Activated CD8-positive, alpha-beta memory T cell treated with anti-CD3 and anti-CD28 coated beads for 24 hours (primary cell): ENCODE measurements around the gene CASQ1.

ENCODE experiments used
- DNase-seq: peaks from one replicate; pipeline ENCODE4 v3.0.0-alpha.2; 2020

The CASQ1 gene

DNA sequence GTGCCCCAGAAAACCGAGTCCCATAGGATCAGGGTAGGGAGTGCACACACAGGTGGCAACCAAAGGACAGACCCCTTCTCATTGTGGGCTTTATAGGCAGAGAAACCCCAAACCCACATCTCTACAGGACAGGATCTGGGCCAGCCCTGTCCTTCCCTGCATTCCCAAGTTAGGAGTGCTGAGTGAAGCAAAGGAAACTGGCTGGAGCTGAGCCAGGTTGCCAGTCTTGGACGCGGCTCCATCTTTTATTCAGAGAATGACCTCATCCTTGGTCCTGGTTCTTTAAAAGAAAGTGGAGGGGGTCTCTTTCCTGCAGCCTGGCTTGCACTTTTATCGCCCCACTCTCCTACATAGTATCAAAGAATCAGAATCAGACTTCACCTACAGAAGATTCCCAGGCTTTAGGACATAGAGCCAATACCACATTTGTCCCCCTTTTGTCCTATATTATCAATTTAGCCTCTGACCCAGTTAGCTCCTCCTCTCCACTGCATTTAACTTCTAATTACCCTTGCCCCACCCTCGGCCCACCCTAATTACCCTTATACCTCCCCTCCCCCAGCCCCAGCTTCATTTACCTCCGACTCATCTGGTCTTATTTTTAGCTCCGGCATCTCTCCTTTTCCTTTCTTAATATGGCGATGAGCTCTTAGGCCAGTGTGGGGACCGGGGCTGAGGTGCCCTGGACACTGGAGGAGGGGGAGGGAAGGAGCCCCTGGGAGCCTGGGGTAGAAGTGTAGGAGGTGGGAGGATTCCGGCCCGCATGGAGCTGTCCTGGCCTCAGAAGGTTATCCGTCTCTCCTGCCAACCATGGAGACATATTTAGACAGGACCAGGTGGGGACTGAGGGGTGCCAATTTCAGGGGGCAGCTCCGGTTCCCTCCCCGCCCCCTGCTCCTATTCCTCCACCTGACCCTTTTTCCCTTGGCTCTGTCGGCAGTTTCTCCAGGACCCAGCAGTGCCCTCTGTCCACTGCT lies at the start of gene CASQ1:
CASQ1 (plus strand) TSS at position 927 of the 977 bp plus-strand sequence. CDS start 177 bp downstream, outside the sequence.
- no peak for DNase-seq

DNA sequence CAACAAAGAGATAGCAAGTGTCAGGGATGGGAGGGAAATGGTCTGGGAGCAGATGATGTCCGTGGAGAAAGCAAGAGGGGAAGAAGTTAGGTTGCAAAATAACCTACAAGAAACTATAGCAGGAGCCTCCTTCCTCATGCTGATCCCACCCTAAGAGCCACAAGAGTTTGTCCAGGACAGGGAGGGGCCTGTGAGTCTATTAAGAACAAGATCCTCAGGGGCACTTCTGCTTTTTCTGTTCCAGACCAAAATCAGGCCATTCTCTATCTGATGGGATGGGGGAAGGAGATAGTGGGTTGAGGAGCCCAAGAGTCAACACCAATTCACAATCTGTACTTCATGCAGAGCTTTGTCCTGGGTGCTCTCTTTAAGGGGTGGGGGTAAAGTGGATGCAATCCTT lies 46.7 kb upstream of the CASQ1 start:
- no peak for DNase-seq

GRCh38 chr1:160144921-160145320 lies 45.5 kb upstream of the CASQ1 start:
- no peak for DNase-seq

- no peak for DNase-seq
These were observed 44.3 kb upstream of the CASQ1 start for GRCh38 chr1:160146107-160146506.

DNA sequence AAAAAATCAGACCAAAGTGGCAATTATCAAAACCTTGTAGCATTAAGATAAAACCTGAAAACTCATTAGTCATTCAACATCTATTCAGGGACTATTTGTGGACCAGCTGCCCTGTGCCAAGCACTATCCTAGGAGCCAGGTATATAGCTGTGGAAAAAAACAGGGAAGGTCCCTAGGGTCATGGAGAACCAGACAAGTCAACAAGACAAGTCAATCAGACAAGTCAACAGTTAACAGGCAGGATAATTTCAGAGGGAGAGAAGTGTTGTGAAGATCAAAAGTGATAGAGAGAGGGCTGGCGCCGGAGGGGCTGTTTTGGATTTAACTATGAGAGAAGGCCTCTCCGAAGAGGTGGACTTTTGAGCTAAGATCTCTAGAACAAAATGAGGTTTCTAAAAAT lies 42.3 kb upstream of the CASQ1 start:
- no peak for DNase-seq

DNA sequence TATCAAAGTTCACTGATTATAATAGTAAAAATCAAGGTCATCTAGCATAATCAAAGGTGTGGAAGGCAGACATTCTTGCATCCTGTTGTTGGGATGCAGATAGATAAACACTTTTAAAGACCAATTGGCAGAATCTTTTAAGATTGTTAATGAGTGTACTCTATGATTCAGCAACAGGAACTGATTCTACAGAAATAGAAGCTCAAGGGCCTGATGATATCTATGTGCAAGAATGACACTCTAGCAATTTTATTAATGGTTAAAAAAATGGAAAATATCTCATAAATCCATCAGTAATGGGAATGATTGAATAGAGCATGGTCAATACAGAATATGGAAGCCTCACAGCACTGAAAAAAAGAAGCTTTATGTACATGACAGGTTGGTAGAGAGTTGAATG lies 41.1 kb upstream of the CASQ1 start:
- DNase-seq = no peak

- no peak for DNase-seq
These were observed 40.7 kb upstream of the CASQ1 start for GRCh38 chr1:160149716-160150115.

DNA sequence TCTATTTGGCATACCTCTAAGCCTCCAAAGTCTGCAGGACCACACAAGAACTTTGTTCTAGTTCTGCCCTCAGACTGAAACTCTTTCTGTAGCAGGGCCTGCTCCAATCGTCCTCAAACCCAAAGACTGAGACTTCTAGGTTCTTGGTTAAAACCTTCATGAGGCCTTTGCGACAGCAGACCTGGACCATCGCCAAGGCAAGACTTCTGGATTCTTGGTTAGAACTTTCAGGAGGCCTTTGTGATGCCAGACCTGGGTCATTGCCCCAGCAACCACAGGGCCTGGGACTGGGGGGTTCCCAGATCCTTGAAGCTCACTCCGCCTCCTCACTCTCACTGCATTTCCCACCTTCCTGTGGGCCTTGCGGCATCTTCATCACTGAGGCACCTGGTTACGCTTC lies 39.1 kb upstream of the CASQ1 start, which contains the start of gene ATP1A4:
ATP1A4 (plus strand) TSS at position 301 of the 400 bp plus-strand sequence. CDS start 438 bp downstream, outside the sequence.
- no peak for DNase-seq

DNA sequence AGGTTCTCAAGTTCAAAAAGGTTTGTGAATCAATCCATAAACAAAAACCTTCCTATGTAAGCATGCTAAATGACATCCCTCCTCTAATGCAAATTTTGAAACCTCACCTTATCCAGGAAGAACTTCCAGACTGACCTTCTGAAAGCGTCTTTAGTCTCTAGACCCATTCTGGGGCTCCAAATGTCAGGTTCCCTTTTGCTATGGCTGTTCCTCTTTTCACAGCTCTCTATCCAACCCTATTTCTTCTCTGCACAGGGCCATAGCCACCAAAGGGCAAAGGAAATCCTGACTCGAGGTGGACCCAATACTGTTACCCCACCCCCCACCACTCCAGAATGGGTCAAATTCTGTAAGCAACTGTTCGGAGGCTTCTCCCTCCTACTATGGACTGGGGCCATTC lies 35.6 kb upstream of the CASQ1 start:
- no peak for DNase-seq

- DNase-seq = no peak
These were observed 34.0 kb upstream of the CASQ1 start for GRCh38 chr1:160156361-160156760.

DNA sequence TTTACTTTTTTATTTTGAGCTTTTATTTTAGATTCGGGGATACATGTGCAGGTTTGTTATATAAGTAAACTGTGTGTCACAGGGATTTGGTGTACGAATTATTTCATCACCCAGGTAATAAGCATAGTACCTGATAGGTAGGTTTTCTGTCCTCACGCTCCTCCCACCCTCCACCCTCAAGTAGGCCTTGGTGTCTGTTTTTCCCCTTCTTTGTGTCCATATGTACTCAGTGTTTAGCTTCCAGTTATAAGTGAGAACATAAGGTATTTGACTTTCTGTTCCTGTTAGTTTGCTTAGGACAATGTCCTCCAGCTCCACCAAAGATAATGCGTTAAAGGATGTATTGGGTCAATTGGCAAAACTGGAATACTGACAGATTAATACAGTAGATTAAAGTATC lies 33.2 kb upstream of the CASQ1 start:
- DNase-seq = no peak

- no peak for DNase-seq
These were observed 32.3 kb upstream of the CASQ1 start for GRCh38 chr1:160158031-160158430.

- no peak for DNase-seq
These were observed 31.8 kb upstream of the CASQ1 start for GRCh38 chr1:160158534-160158933.

DNA sequence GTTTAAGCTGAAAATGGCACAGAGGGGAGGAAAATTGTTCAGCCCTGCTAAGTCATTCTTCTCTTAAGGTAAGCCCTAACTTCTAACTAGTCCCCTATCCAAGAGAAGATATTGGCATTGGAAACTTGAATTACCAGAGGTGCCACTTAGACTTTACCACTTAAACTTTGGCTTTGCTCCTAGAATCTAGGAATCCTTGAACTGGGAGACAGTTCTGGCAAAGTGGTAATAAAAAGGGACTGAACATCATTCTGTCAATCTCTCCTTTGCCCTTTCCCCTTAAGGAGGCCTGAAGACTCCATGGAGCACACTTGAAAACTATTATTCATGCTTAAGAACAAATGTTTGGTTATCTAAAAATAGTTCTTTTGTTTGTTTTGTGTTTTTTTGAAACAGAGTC lies 30.5 kb upstream of the CASQ1 start:
- no peak for DNase-seq

GRCh38 chr1:160161965-160162705 lies 28.2 kb upstream of the CASQ1 start:
- no peak for DNase-seq

GRCh38 chr1:160162931-160163330 lies 27.4 kb upstream of the CASQ1 start:
- DNase-seq = no peak

- DNase-seq = no peak
These were observed 26.8 kb upstream of the CASQ1 start for GRCh38 chr1:160163615-160164014.

GRCh38 chr1:160164121-160164520 lies 26.3 kb upstream of the CASQ1 start:
- no peak for DNase-seq

GRCh38 chr1:160166166-160166868 lies 24.1 kb upstream of the CASQ1 start:
- DNase-seq = no peak

- DNase-seq = no peak
These were observed 23.3 kb upstream of the CASQ1 start for GRCh38 chr1:160167056-160167455.

- no peak for DNase-seq
These were observed 22.8 kb upstream of the CASQ1 start for GRCh38 chr1:160167580-160167979.

DNA sequence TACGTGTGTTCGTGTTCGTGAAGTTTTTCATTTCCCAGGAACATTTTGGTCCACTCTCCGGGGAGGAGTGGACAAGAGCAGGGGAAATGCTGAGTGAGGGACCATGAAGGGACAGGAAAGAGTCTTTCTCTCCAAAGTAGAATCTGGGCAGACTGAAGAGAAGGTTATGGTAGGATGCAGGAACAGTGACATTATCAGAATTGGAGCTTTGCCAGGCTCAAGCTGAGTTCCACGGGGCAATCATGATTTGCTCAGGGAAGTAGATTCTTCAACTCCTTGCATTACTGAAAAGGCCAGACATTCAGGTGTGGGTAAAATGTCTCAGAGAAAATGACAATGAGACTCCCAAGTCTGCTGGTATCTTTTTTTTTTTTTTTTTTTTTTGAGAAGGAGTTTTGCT lies 22.4 kb upstream of the CASQ1 start:
- DNase-seq = no peak
